HG02642 (cell line): ENCODE results near the gene PCAT6.
"Not testable (repeated sequence)": the region's sequence is repeated elsewhere in the genome, so short reads cannot be mapped to it uniquely, and the experiment has no call there.

ENCODE experiments used
- ATAC-seq: cut with Tn5 transposase; IDR thresholded peaks from one replicate; pipeline ENCODE4 v1.9.1; 2021; ENCODE audit warnings: mild to moderate bottlenecking; ENCODE audit not compliant: unreplicated experiment, poor library complexity

The PCAT6 gene

DNA sequence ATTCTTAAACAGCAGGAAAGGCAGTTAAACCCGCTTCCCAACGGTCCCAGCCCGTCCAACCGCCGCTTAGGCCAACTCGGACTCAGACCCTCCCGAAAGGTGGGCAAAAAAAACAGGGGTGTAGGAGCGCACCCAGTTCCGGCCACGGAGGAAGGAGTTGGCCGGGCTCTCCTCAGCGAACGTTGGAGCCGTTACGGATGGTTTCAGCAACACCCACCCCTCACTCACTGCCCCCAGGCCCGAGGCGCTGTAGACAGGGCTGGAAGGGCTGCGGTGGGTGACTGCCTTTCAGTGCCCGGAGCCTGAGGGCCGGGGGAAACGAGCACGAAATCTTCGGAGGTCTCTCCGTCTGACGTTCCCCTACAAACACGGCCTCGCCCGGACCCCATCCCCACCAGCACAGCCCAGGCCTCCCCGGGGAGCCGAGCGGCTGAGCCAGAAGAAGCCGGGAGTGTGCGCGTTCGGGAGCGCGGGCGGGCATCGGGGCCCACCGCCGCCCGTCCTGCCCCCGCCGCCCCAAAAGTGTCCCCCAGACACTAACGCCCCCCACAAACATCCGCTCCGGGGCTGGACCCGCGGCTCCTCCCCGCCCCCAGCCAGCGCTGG, 3.8 kb upstream of the PCAT6 start:
- no peak for ATAC-seq

DNA sequence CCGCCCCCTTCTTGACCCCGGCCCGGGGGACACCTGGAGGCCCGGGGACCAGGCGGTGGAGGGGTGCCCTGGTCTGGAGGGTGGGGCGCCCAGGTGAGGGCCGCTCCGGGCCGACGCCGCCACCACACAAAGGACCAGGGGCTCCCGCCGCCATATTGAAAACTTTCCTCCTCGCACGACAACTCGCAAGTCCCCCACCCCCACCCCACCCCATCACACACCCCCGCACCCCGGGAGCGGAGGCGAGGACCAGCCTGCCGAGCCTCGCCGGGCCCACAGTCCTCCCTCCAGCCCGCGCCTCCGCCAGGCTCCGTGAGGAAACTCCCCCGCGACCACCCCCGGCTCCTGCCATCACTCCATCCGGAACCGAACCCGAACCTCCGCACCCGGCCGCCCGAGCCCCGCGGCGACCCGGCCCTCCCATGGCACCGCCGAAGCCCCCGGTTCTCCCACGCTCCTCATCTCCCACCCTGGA, 3.3 kb upstream of the PCAT6 start:
- ATAC-seq = no peak

GRCh38 chr1:202807926-202808757, 2.6 kb upstream of the PCAT6 start, which contains the start of gene KDM5B:
Gene KDM5B (minus strand): TSS chr1:202808421. CDS start chr1:202808305, 116 bp downstream.
- ATAC-seq = no peak

DNA sequence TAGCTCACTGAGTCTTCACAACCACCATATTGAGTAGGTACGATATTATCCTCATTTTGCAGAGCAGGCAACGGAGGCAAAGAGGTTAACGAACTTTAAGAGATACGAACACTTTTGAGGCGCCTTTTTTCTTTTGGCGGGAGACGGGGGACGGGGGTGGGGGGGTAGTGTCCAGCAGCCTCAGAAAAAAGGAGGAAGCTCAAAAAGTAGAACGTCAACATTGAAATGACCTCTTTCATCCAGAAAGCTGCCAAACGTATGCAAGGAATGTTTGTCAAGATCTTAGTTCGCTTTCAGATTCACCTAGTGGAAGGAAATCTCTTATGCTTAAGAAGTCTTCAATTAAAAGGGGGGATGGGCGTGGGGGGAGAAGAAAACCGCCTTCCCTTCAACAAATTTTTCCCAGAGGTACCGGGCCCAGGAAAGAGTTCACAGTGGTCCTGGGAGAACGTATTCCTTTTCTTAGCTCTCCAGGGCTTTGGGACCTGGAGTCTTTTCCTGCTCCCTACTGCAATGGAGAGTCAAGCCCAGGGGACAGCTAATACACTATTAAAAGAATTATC, 1.1 kb upstream of the PCAT6 start:
- ATAC-seq = no peak

- ATAC-seq = no peak
Measured at GRCh38 chr1:202810193-202810614, 550 bp upstream of the PCAT6 start.

DNA sequence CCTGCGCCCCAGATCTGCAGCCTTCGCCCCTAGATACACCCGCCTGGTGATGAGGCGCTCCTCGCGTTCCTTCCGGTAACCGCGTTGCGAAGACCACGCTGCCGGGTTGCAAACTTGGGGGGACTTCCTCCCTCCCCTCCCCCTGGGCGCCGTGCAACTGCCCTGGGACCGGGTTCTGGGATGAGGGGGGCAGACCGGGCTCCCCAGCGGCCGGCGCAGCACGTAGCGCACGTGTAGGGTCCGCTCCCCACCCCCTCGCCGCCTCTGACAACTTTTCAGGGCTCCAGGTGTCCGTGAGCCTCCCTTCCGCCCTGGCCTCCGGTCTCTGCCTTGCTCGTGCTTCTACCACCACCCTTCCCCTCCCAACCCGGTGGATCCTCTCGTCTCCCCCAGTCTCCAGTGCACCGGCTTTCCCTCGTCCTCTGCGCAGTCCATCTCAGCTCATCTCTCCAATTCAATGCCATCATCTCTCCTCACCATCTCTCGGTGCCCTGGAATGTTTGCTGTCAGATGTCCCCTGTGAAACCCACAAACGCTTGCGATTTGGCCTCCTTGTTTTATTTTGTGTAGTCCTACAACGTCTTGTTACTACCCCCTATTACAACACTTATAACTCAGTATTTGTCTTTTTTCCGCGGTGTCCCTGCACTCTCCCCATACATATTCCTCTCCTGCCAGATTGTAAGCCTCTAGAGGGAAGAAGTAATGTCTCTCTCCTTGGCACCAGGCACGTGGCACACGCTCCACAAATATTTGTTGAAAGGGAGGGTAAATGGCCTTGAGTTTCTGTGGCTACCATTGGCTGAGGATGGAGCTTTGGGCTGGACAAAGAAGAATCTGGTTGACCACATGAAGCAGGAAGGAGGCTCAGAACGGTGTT, 782 bp downstream of the PCAT6 start:
- peak; percentile 14 for ATAC-seq

DNA sequence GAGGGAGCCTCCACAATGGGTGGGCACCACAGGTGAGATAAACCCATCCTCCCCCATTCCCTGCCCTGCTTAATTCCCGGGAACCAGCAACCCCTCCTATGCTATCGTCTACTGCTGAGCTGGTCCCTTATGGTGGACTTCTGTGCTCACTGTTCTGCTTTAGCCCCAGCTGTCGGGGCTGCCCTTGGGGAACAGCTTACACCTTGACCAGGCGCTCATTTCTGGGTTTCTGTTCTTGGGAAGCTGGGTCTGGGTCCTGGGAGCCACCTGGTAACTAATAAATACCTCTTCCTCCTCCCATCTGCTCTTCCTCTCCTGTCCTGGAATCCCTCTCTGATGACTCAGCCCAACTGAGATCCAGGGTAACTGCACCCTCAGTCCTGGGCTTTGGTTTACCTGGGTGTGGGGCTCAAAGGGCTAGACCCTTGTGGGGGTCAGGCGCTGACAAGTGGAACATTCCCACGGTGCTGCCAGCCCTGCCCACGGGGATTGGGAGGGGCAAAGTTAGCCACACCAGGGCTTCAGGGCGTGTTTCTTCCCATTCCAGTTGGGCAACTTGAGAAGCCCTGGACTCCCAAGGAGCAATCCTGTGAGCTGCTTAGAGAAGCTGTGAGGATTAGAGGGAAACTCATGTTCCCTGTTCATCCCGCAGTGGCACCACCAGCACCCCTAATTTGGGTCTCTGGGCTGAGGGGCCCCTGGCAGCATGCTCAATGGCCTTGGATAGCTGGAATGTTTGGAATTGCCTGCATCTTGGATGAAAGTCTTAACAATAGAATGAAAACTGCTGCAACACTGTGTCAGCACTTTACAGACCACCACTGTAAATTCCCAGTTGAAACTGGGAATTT, 1.6 kb downstream of the PCAT6 start:
- no peak for ATAC-seq

DNA sequence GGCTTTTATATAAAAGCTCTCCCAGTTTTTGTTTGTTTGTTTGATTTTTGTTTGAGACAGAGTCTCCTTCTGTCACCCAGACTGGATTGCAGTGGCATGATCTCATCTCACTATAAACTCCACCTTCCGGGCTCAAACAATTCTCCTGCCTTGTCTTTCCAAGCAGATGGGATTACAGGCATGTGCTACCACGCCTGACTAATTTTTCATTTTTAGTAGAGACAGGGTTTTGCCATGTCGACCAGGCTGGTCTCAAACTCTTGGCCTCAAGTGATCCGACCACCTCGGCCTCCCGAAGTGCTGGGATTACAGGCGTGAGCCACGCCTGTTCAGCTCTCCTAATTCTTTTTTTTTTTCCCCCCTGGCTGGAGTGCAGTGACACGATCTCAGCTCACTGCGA, 4.4 kb downstream of the PCAT6 start:
- no peak for ATAC-seq

GRCh38 chr1:202818819-202819218, 8.1 kb downstream of the PCAT6 start:
- ATAC-seq = no peak

DNA sequence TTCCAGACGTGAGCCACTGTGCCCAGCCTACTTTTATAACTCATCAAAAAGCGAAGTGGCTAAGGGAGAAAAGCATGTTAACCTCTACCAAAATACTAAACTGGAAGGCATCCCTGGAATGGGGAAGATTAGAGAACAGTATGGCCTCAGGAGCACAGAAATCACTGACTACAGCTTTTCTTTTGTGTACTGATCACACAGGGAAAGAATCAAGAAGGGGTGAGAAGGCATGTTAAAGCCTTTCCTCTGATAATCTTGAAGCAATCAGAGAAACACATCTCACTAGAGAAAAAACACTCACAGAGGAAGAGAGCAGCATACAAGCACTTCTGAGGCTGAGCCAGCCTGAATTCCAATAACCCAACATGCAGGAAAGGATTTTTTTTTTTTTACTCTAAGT, 10.7 kb downstream of the PCAT6 start:
- ATAC-seq = no peak

GRCh38 chr1:202825748-202826147, 15.0 kb downstream of the PCAT6 start:
- ATAC-seq = no peak

GRCh38 chr1:202829223-202829622, 18.5 kb downstream of the PCAT6 start:
- not testable (repeated sequence) for ATAC-seq

GRCh38 chr1:202831906-202832305, 21.2 kb downstream of the PCAT6 start:
- ATAC-seq = no peak

GRCh38 chr1:202834771-202835547, 24.2 kb downstream of the PCAT6 start:
- ATAC-seq = no peak

GRCh38 chr1:202835548-202836072, 24.9 kb downstream of the PCAT6 start:
- ATAC-seq = no peak

DNA sequence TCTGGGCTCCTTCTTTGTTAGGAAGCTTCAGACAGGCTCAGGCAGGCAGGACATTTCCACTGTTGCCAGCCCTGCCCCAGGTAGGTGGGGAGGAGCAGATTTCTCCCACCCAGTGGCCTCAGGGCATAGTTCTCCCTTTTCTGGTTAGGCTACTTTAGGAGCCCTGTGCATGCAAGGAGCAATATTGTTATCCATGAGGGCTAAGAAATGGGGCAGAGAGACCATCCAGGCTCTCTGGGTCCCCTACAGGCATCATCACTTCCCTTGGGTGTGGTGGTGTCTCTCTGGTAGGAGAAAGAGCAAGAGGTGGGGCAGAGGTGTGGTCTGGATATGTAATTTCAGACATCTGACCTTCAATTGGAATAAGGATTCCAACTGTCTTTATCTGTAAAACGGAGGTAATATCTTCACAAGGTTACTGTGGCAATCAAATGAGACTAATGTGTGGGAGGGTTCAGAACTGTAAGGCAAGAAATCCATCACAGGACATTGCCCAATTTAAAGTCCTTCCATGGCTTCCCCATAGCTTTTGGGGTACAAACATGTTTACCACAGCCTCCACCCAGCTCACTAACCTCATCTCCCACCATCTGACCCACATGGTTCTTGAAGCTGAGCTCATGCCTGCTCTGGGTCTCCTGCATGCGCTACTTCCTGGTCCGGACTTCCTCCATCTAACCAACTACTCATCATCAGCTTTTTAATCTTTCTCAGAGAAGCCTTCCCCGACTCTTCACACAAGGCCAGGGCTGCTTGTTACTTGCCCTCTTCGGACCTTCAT, 26.1 kb downstream of the PCAT6 start:
- no peak for ATAC-seq

DNA sequence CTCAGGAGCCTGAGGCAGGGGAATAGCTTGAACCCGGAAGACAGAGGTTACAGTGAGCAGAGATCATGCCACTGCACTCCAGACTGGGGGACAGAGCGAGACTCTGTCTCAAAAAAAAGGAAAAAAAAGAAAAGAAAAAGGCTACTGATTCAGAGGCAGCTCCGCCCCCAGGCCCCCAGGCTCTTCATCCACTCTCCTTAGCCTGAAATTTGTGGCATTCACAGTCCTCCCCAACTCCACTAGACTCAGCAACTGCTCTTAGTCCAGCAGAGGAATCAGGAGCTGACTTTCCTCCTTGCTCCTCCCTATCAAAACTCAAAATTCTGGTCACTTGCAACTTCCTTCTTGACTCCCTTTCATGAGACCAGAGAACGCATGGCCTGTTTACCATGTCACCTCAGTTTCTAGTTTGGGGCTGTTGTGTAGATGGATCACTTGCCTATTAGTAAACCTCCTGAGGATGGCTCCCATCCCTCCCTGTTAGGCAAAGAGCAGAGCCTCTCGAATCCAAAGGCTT, 27.1 kb downstream of the PCAT6 start:
- ATAC-seq = no peak

DNA sequence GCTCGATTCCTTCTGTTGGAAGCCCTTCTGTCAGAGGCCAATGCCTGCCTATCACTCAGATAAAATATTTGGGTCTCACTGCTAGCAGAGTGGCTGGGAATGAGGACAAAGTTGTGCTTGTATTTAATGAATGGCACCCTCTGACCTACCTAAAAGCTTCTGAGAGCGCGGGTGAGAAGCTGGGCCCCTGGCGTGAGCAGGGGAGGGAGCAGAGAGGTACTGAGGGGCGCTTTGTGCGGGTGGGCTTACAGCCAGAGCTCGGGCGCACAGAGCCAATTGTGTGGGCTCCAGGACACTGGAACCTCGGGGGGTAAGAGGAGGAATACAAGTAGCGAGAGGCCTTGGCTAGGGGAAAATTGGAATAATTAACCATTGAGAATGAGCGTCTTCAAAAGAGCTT, 32.3 kb downstream of the PCAT6 start:
- no peak for ATAC-seq
